ENCODE measurements around the gene NEK11. TPM values are rescaled to one million over a fixed set of nuclear protein-coding genes. Genes with fewer than 3 reads are reported as not detected.
"Not testable (repeated sequence)": the region's sequence is repeated elsewhere in the genome, so short reads cannot be mapped to it uniquely, and the experiment has no call there.

The NEK11 gene
- total RNA-seq, 2 experiments from 2014 or later = 3.1 to 3.8 TPM

DNA sequence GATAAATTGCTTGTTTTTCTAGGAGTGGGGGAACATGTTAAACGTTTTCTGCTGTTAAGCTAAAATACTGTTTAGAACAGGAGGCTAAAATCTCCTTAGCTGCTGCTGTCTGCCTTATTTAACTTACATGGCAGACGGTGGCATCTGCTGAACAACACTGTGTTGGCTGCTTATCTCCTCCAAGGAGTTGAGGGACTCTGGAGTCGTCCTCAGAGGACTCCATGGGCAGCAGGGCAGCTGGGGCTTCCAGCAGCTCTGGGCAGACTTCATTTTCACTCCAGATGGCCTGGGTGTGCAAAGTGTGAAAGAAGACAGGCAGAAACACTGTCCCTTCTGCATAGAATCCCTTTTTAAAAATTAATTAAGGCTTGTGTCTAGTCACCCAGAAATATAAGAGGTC lies 302.0 kb downstream of the NEK11 start:
- POLR2A ChIA-PET = no interaction called here
- Mint-ChIP-seq H3K27ac (no peak overlapping the region), H3K9me3 (peaks cover 1% of the 10 kb centered on the region)

DNA sequence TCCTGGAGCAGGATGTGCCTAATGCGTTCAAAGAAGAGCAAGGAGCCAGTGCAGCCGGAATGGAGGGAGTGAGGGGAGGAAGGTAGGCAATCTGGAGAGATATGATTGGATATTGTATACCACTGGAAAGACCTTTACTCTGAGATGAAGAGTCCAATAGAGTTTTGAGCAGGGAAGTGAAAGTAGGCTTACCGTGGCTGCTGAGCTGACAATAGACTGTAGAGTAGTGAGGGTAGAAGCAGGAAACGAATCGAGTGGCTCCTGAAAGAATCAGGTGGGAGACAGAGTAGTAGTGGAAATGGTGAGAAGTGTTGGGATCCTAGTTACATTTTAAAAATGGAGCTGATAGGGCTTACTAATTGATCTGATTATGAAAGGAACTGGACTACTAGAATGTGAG lies 303.1 kb downstream of the NEK11 start:
- Mint-ChIP-seq H3K36me3 (no peaks in the 10 kb centered on the region), H3K9me3 (peaks cover 1% of the 10 kb centered on the region), H3K4me1 (no peaks in the 10 kb centered on the region), H3K27ac (no peak overlapping the region), H3K4me3 (no peak overlapping the region), H3K27me3 (peaks cover 3% of the 10 kb centered on the region)
- DNase-seq (no peak), ATAC-seq (ENCODE audit: low read depth) (no peak)
- POLR2A ChIA-PET = no interaction called here

More for the DNA sequence above, 302.0 kb downstream of the NEK11 start:
- ATAC-seq (ENCODE audit: low read depth) (no peak), DNase-seq (no peak)
- Mint-ChIP-seq H3K4me1 (no peaks in the 10 kb centered on the region), H3K27me3 (peaks cover 5% of the 10 kb centered on the region), H3K4me3 (no peak overlapping the region), H3K36me3 (no peaks in the 10 kb centered on the region)

DNA sequence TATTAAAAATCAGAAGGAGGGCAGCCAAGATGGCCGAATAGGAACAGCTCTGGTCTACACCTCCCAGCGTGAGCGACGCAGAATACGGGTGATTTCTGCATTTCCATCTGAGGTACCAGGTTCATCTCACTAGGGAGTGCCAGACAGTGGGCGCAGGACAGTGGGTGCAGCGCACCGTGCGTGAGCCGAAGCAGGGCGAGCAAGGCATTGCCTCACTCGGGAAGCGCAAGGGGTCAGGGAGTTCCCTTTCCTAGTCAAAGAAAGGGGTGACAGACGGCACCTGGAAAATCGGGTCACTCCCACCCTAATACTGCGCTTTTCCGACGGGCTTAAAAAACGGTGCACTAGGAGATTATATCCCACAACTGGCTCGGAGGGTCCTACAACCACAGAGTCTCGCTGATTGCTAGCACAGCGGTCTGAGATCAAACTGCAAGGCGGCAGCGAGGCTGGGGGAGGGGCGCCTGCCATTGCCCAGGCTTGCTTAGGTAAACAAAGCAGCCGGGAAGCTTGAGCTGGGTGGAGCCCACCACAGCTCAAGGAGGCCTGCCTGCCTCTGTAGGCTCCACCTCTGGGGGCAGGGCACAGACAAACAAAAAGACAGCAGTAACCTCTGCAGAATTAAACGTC lies 304.9 kb downstream of the NEK11 start:
- H3K4me3 Mint-ChIP-seq = not testable (repeated sequence)

DNA sequence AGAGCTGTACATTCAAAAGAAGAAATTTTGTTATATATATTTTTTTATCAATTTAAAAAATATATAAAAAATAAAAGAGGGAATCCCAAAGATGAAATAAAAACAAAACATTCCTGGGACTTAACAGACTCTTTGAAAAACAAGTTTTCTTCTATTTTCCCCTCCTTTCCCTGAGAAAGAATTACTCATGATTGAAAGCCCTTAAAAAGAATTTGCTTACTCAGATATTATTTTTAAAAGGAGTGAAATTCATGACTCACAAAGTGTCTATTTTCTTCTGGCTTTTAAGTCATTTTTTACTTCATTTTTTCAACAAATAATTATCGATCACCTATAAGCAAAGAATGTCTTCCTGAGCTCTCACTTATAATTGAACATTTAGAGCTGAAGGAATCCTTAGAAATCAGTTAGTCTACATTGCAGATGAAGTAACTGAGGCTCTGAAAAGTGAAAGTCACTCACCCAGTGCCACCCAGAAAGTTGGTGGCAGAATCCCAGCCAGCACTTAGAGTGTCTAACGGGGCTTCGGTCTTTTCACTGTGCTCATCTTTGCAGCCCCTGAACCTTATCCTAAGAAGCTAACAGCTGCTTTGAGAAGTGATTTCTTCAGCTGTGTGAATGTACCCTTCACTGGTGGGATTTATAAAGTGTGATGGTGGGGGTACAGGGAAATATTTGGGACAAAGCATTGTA lies 312.4 kb downstream of the NEK11 start:
- Mint-ChIP-seq H3K4me1 (no peaks in the 10 kb centered on the region), H3K4me3 (no peak overlapping the region), H3K27ac (no peak overlapping the region), H3K36me3 (no peaks in the 10 kb centered on the region), H3K9me3 (peaks cover 1% of the 10 kb centered on the region), H3K27me3 (peaks cover 6% of the 10 kb centered on the region)
- DNase-seq = no peak
- ATAC-seq (ENCODE audit: low read depth) = no peak
- POLR2A ChIA-PET = no interaction called here

More for the DNA sequence above, 304.9 kb downstream of the NEK11 start:
- H3K27me3 Mint-ChIP-seq; H3K36me3 Mint-ChIP-seq; H3K27ac Mint-ChIP-seq; H3K9me3 Mint-ChIP-seq; POLR2A ChIA-PET; DNase-seq; H3K4me1 Mint-ChIP-seq; ATAC-seq (ENCODE audit: low read depth): not testable (repeated sequence)

DNA sequence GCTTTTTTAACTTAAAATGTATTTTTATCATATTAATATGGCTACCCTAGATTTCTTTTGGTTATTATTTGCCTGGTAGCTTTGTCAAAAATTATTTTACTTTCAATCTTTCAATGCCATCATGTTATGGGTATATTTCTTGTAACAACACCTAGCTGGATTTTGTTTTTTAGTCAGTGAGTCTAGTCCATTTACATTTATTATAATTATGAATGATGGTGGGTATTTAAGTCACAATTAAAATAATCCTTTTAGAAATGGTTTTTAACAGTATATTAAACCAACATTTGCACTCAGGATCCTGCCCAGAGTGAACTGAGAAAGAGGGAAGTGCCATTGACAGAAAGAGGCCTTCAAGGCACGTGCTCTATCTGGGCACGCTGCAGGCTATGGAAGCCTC lies 315.1 kb downstream of the NEK11 start:
- Mint-ChIP-seq H3K36me3 (no peaks in the 10 kb centered on the region), H3K27me3 (peaks cover 8% of the 10 kb centered on the region), H3K4me3 (no peak overlapping the region), H3K4me1 (no peaks in the 10 kb centered on the region), H3K9me3 (peaks cover 3% of the 10 kb centered on the region), H3K27ac (no peak overlapping the region)
- DNase-seq (no peak), ATAC-seq (ENCODE audit: low read depth) (no peak)
- POLR2A ChIA-PET = no interaction called here

DNA sequence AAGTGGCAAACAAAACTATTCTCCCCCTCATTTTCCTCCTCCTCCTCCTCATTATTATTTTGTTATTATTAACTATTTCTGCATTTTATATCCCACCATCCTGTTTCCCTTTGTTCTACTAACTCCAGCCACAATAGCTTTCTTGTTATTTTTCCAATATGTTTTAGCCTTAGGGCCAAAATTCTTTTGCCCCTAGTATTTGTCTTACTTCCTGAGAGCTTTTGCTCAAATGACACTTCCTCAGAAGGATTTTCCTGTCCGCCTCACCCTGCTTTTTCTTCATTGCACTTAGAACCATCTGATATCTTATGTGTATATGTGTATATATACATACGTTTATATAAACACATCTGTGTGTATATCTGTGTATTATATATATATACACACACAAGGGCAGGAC lies 322.2 kb downstream of the NEK11 start:
- POLR2A ChIA-PET = no interaction called here
- ATAC-seq (ENCODE audit: low read depth) (no peak), DNase-seq (no peak)
- no peak overlapping the region for H3K4me3 Mint-ChIP-seq
- H3K4me1 Mint-ChIP-seq = peaks cover 6% of the 10 kb centered on the region
- H3K36me3 Mint-ChIP-seq = no peaks in the 10 kb centered on the region
- H3K27ac Mint-ChIP-seq = no peak overlapping the region
- peaks cover 3% of the 10 kb centered on the region for H3K9me3 Mint-ChIP-seq
- peaks cover 5% of the 10 kb centered on the region for H3K27me3 Mint-ChIP-seq

DNA sequence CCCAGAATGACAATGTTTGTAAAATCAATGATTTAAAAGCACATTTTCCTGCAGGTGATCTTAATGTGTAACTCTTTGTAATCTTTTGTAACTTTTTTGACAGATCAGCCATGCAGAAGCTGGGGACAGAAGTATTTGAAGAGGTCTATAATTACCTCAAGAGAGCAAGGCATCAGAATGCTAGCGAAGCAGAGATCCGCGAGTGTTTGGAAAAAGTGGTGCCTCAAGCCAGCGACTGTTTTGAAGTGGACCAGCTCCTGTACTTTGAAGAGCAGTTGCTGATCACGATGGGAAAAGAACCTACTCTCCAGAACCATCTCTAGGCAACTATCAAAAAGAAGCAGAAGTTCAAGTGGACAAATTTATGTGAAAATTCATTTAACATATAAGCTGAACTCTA lies 322.8 kb downstream of the NEK11 start:
- DNase-seq (no peak), ATAC-seq (ENCODE audit: low read depth) (no peak)
- Mint-ChIP-seq H3K27me3 (peaks cover 5% of the 10 kb centered on the region), H3K9me3 (peaks cover 3% of the 10 kb centered on the region), H3K4me3 (no peak overlapping the region), H3K27ac (no peak overlapping the region), H3K4me1 (peaks cover 6% of the 10 kb centered on the region), H3K36me3 (no peaks in the 10 kb centered on the region)
- POLR2A ChIA-PET = no interaction called here

DNA sequence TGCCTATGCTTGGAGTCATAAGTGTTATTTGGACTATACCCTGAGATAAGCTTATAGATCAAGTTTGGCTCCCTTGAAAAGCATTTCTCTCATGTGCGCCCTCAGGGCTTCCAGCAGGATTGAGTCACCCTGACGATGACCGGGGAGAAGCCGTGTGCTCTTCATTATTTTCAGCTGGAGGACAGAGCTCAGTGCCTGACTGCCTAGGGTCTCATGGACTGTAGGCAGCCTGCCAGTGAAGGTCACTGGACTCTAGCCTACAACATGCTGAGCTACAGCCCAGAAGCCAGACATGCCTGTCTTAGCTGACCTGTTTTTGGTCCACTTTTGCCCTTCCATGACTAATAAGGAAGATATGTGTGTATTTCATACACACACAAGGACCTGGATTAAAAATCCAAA lies 323.3 kb downstream of the NEK11 start:
- Mint-ChIP-seq H3K27ac (no peak overlapping the region), H3K4me1 (peaks cover 6% of the 10 kb centered on the region), H3K9me3 (peaks cover 3% of the 10 kb centered on the region), H3K36me3 (no peaks in the 10 kb centered on the region), H3K4me3 (no peak overlapping the region), H3K27me3 (peaks cover 5% of the 10 kb centered on the region)
- ATAC-seq (ENCODE audit: low read depth) (no peak), DNase-seq (no peak)
- POLR2A ChIA-PET = no interaction called here

DNA sequence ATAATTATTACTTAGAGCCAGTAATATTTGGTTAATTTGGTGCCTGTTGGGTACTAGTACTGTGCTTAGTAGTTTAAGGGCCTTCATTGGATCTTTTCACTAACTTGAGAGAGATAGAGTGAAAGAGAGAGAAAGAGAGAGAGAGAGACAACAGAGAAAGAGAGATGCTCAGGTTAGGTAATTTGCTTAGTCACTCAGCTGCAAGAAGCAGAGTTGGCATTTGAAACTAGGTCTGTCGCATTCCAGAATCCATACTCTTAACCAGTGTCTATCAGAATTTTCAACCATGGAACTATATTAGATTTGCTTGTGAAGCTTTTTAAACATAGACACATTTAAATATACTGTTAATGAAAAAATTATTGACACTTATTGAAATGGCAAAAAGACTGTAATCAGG lies 323.8 kb downstream of the NEK11 start:
- Mint-ChIP-seq H3K27ac (no peak overlapping the region), H3K4me3 (no peak overlapping the region), H3K4me1 (peaks cover 6% of the 10 kb centered on the region), H3K36me3 (no peaks in the 10 kb centered on the region), H3K9me3 (peaks cover 3% of the 10 kb centered on the region), H3K27me3 (peaks cover 5% of the 10 kb centered on the region)
- DNase-seq (no peak), ATAC-seq (ENCODE audit: low read depth) (no peak)
- POLR2A ChIA-PET = no interaction called here

DNA sequence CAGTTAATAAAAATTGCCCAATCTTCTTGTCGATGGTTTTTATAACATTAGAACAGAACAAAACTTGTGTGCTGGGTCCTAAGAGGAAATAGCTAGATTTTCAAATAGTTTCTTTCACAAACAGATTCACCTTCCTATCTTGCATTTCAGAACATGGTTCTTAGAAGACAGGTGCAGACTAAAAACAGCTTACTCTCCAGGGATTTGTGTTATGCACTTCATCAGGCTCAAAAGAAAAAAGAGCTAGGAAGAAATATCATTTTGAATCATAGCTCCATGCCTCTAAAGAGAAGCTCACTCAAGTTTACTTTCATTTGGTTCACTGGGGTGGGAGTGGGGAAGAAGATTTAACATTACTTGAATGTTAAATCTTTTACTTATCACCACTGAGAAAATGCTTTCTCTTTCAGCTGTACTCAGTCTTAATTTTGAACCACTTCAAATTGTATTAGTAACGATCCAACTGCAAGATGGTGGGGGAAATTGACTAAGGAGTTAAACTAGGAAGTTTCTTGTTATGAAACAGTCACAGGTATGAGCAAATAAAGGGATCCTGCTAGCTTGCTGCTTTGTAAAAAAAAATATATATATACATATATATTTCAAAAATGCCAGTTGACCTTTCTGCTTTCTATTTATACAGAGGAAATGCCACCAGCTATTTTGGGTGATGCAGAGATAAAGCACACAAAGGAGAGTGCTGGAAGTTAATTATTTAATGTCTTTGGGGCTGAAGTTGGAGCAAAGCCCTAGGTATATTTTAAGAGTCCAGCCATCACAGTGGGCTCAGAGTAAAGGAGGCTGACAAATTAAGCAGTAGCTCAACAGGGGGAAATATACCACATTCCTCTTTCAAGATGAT lies 326.6 kb downstream of the NEK11 start:
- DNase-seq (no peak), ATAC-seq (ENCODE audit: low read depth) (no peak)
- peaks cover 6% of the 10 kb centered on the region for H3K4me1 Mint-ChIP-seq
- POLR2A ChIA-PET = no interaction called here
- peaks cover 2% of the 10 kb centered on the region for H3K27me3 Mint-ChIP-seq
- H3K9me3 Mint-ChIP-seq = no peaks in the 10 kb centered on the region
- no peaks in the 10 kb centered on the region for H3K36me3 Mint-ChIP-seq
- H3K27ac Mint-ChIP-seq = no peak overlapping the region
- no peak overlapping the region for H3K4me3 Mint-ChIP-seq

DNA sequence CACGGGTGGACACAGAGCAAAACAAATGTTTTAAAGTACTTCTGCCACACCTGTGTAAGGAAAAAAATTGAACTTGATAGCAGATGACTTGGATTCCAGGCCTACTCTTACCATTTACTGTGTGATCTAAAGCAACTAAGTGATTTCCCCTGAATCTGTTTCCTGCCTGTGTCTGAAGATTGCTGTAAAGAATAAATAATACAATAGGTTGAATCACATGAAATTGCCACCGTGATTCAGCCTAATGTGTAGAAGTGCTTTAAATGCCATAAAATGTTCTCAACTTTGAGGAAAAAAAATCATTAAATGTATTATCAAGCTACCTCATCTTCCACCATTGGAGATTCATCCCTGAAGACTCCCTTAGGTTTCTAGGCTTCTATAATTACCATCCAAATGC lies 327.3 kb downstream of the NEK11 start:
- H3K9me3 Mint-ChIP-seq = no peaks in the 10 kb centered on the region
- H3K27me3 Mint-ChIP-seq = peaks cover 2% of the 10 kb centered on the region
- DNase-seq = no peak
- H3K4me3 Mint-ChIP-seq = no peak overlapping the region
- peaks cover 6% of the 10 kb centered on the region for H3K4me1 Mint-ChIP-seq
- no peak for ATAC-seq (ENCODE audit: low read depth)
- H3K27ac Mint-ChIP-seq = no peak overlapping the region
- no peaks in the 10 kb centered on the region for H3K36me3 Mint-ChIP-seq
- POLR2A ChIA-PET = no interaction called here

DNA sequence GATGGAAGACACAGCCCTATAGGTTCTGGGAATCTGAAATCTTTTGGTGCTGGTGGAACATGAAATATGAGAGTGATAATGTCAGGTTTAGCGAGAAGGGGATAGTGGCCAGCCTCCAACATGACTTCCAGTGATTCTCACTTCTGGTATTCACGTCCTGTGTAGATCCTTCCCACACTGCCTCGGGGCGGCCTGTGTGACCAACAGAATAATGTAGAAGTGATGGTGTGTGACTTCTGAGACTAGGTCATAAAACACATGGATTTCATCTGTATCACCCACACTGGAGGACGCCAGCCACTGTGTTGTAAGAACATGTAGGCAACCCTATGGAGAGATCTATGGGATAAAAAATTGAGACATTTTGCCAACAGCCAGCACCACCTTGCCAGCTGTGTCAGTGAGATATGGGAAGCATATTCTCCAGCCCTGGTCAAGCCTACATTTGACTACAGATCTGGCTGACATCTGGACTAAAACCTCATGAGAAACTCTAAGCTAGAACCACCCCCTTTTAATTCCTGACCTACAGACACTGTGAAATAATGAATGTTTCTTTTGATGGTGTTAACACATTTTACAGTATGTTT lies 329.4 kb downstream of the NEK11 start:
- DNase-seq (no peak), ATAC-seq (ENCODE audit: low read depth) (no peak)
- POLR2A ChIA-PET = no interaction called here
- Mint-ChIP-seq H3K36me3 (no peaks in the 10 kb centered on the region), H3K27ac (no peak overlapping the region), H3K4me1 (peaks cover 8% of the 10 kb centered on the region), H3K27me3 (peaks cover 7% of the 10 kb centered on the region), H3K4me3 (no peak overlapping the region), H3K9me3 (no peaks in the 10 kb centered on the region)

DNA sequence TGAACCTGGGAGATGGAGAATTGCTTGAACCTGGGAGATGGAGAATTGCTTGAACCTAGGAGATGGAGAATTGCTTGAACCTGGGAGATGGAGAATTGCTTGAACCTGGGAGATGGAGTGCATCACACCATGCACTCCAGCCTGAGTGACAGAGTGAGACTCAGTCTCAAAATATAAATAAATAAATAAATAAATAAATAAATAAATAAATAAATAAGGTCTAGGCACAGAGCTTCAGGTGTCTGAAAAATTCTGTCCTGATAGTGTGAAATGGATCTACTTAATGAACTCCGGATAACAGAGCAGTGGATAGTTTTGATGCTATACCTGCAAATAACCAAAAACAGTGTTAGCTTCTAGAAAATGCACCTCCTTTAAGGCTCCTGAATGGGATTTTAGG lies 330.6 kb downstream of the NEK11 start:
- no peak for DNase-seq
- Mint-ChIP-seq H3K4me3 (no peak overlapping the region), H3K27ac (no peak overlapping the region), H3K9me3 (no peaks in the 10 kb centered on the region), H3K36me3 (no peaks in the 10 kb centered on the region), H3K4me1 (peaks cover 16% of the 10 kb centered on the region), H3K27me3 (peaks cover 9% of the 10 kb centered on the region)
- POLR2A ChIA-PET = no interaction called here
- ATAC-seq (ENCODE audit: low read depth) = no peak
